ENCODE data around the gene FBN1.
A peak's percentile ranks its signal among the peaks of the same experiment; 100 is the strongest.

FBN1 gene

GRCh38 chr15:48652510-48653076 is 7.1 kb upstream of the FBN1 start:
- DNase-seq (ENCODE audit: low spot score) = no peak

- no peak for DNase-seq (ENCODE audit: low spot score)
Observed at GRCh38 chr15:48650931-48651330, 5.4 kb upstream of the FBN1 start.

GRCh38 chr15:48647962-48648361 is 2.5 kb upstream of the FBN1 start:
- DNase-seq (ENCODE audit: low spot score) = peak; percentile 61

- DNase-seq (ENCODE audit: low spot score) = no peak
Observed at GRCh38 chr15:48646331-48646730, 822 bp upstream of the FBN1 start.

GRCh38 chr15:48644827-48645557 is 517 bp downstream of the FBN1 start:
- peak; percentile 69 for DNase-seq (ENCODE audit: low spot score)

- DNase-seq (ENCODE audit: low spot score) = peak; percentile 27
Observed at GRCh38 chr15:48644467-48644826, 1.1 kb downstream of the FBN1 start.

- DNase-seq (ENCODE audit: low spot score) = peak; percentile 36
Observed at GRCh38 chr15:48643776-48644466, 1.6 kb downstream of the FBN1 start.

- DNase-seq (ENCODE audit: low spot score) = peak; percentile 28
Observed at GRCh38 chr15:48643206-48643605, 2.3 kb downstream of the FBN1 start.

- no peak for DNase-seq (ENCODE audit: low spot score)
Observed at GRCh38 chr15:48642795-48643194, 2.7 kb downstream of the FBN1 start.

GRCh38 chr15:48641416-48641815 is 4.1 kb downstream of the FBN1 start:
- DNase-seq (ENCODE audit: low spot score) = peak; percentile 84

GRCh38 chr15:48638963-48639362 is 6.5 kb downstream of the FBN1 start:
- no peak for DNase-seq (ENCODE audit: low spot score)

- DNase-seq (ENCODE audit: low spot score) = no peak
Observed at GRCh38 chr15:48637639-48638038, 7.9 kb downstream of the FBN1 start.

GRCh38 chr15:48636511-48636910 is 9.0 kb downstream of the FBN1 start:
- DNase-seq (ENCODE audit: low spot score) = peak; percentile 72

- no peak for DNase-seq (ENCODE audit: low spot score)
Observed at GRCh38 chr15:48634893-48635292, 10.6 kb downstream of the FBN1 start.

- DNase-seq (ENCODE audit: low spot score) = no peak
Observed at GRCh38 chr15:48634096-48634495, 11.4 kb downstream of the FBN1 start.

- DNase-seq (ENCODE audit: low spot score) = no peak
Observed at GRCh38 chr15:48632651-48633050, 12.9 kb downstream of the FBN1 start.

GRCh38 chr15:48631176-48631770 is 14.2 kb downstream of the FBN1 start:
- DNase-seq (ENCODE audit: low spot score) = peak; percentile 68

GRCh38 chr15:48630245-48630644 is 15.3 kb downstream of the FBN1 start:
- DNase-seq (ENCODE audit: low spot score) = no peak

GRCh38 chr15:48628832-48629231 is 16.7 kb downstream of the FBN1 start:
- no peak for DNase-seq (ENCODE audit: low spot score)

GRCh38 chr15:48627260-48627940 is 18.1 kb downstream of the FBN1 start:
- DNase-seq (ENCODE audit: low spot score) = no peak

GRCh38 chr15:48625126-48625525 is 20.4 kb downstream of the FBN1 start:
- no peak for DNase-seq (ENCODE audit: low spot score)

- DNase-seq (ENCODE audit: low spot score) = no peak
Observed at GRCh38 chr15:48624700-48625099, 20.8 kb downstream of the FBN1 start.
